ENCODE results near the gene AGAP1.

Gene AGAP1

GRCh38 chr2:235530735-235531134 is 36.9 kb downstream of the AGAP1 start:
- in situ Hi-C loops (cut with HindIII; ENCODE audit: low sequenced_read_pairs): no loop called here

- in situ Hi-C loops (cut with HindIII; ENCODE audit: low sequenced_read_pairs): no loop called here
These were observed 38.5 kb downstream of the AGAP1 start for GRCh38 chr2:235532307-235532706.

GRCh38 chr2:235533198-235533597 is 39.4 kb downstream of the AGAP1 start:
- in situ Hi-C loops (cut with HindIII; ENCODE audit: low sequenced_read_pairs): no loop called here

GRCh38 chr2:235533616-235534385 is 40.0 kb downstream of the AGAP1 start:
- in situ Hi-C loops (cut with HindIII; ENCODE audit: low sequenced_read_pairs): no loop called here

GRCh38 chr2:235534678-235535422 is 41.0 kb downstream of the AGAP1 start:
- in situ Hi-C loops (cut with HindIII; ENCODE audit: low sequenced_read_pairs): no loop called here

- in situ Hi-C loops (cut with HindIII; ENCODE audit: low sequenced_read_pairs): no loop called here
These were observed 41.7 kb downstream of the AGAP1 start for GRCh38 chr2:235535423-235536130.

GRCh38 chr2:235536711-235537110 is 42.9 kb downstream of the AGAP1 start:
- in situ Hi-C loops (cut with HindIII; ENCODE audit: low sequenced_read_pairs): no loop called here

- in situ Hi-C loops (cut with HindIII; ENCODE audit: low sequenced_read_pairs): no loop called here
These were observed 43.3 kb downstream of the AGAP1 start for GRCh38 chr2:235537186-235537585.

GRCh38 chr2:235537587-235537986 is 43.7 kb downstream of the AGAP1 start:
- in situ Hi-C loops (cut with HindIII; ENCODE audit: low sequenced_read_pairs): no loop called here

- in situ Hi-C loops (cut with HindIII; ENCODE audit: low sequenced_read_pairs): no loop called here
These were observed 44.3 kb downstream of the AGAP1 start for GRCh38 chr2:235538144-235538639.

- in situ Hi-C loops (cut with HindIII; ENCODE audit: low sequenced_read_pairs): no loop called here
These were observed 45.1 kb downstream of the AGAP1 start for GRCh38 chr2:235538981-235539380.

- in situ Hi-C loops (cut with HindIII; ENCODE audit: low sequenced_read_pairs): no loop called here
These were observed 45.9 kb downstream of the AGAP1 start for GRCh38 chr2:235539773-235540172.

GRCh38 chr2:235541016-235541415 is 47.2 kb downstream of the AGAP1 start:
- in situ Hi-C loops (cut with HindIII; ENCODE audit: low sequenced_read_pairs): no loop called here

- in situ Hi-C loops (cut with HindIII; ENCODE audit: low sequenced_read_pairs): no loop called here
These were observed 48.2 kb downstream of the AGAP1 start for GRCh38 chr2:235541838-235542549.

GRCh38 chr2:235542733-235543127 is 48.9 kb downstream of the AGAP1 start:
- in situ Hi-C loops (cut with HindIII; ENCODE audit: low sequenced_read_pairs): no loop called here

GRCh38 chr2:235543128-235543750 is 49.4 kb downstream of the AGAP1 start:
- in situ Hi-C loops (cut with HindIII; ENCODE audit: low sequenced_read_pairs): no loop called here

- in situ Hi-C loops (cut with HindIII; ENCODE audit: low sequenced_read_pairs): no loop called here
These were observed 50.2 kb downstream of the AGAP1 start for GRCh38 chr2:235543851-235544688.

GRCh38 chr2:235544689-235544969 is 50.8 kb downstream of the AGAP1 start:
- in situ Hi-C loops (cut with HindIII; ENCODE audit: low sequenced_read_pairs): no loop called here

- in situ Hi-C loops (cut with HindIII; ENCODE audit: low sequenced_read_pairs): no loop called here
These were observed 51.7 kb downstream of the AGAP1 start for GRCh38 chr2:235545339-235546150.

All from DLD1 (cell line).